AG10803 (cell line): Measurements from ENCODE around the gene FMNL3.

Experiments used
- DNase-seq: peaks from one replicate; pipeline ENCODE4 v3.0.0; 2010; ENCODE audit warnings: low read depth
- H3K4me3 ChIP-seq: 2 replicates; pipeline ENCODE4 v1.5.1; 2011; ENCODE audit warnings: mild to moderate bottlenecking, low read length, control low read depth
- TF ChIP-seq, protein P1 (sequence below): conservative IDR thresholded peaks from 2 replicates; pipeline ENCODE4 v1.5.1; 2011; ENCODE audit warnings: mild to moderate bottlenecking, low read length, control low read depth, inconsistent platforms

Gene FMNL3

DNA sequence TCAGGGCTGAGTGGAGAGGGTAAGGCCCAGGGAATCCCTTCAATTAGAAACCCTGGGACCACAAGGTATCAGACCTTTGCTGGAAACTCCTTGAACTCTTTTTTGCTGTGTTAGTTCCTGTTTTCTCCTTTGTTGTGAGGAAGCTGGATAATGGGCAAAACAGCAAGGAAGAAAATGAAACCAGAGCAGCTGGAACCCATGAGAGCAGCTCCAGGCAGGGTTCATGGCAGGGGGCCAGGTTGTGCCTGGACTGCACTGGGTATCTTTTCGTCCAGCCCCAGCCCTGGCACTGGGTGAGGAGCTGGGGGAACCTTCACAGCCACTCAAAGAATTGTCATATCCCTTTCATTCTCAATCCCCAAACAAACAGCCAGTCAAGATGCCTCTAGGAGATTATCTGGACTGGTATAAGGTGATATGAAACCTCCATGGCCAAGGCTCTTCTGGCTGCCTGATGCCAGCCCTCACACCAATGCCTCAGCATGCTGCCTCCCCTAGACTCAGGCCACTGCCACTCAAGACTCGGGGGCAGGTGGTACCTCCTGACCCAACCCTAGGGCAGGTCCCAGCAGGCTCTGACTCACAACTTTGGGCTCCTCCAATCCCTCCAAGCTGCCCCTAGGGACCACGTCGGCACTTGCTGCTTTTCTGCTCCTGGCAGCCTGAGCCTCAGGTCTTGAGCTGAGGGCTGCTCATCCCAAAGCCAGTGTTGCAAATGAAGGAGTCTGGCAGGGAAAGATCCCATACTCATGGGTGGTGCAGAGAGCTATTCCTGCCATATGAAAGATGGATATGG is 118.3 kb downstream of the FMNL3 start:
- no peak overlapping the region for H3K4me3 ChIP-seq
- no peak for DNase-seq
- TF ChIP-seq, protein P1, sequence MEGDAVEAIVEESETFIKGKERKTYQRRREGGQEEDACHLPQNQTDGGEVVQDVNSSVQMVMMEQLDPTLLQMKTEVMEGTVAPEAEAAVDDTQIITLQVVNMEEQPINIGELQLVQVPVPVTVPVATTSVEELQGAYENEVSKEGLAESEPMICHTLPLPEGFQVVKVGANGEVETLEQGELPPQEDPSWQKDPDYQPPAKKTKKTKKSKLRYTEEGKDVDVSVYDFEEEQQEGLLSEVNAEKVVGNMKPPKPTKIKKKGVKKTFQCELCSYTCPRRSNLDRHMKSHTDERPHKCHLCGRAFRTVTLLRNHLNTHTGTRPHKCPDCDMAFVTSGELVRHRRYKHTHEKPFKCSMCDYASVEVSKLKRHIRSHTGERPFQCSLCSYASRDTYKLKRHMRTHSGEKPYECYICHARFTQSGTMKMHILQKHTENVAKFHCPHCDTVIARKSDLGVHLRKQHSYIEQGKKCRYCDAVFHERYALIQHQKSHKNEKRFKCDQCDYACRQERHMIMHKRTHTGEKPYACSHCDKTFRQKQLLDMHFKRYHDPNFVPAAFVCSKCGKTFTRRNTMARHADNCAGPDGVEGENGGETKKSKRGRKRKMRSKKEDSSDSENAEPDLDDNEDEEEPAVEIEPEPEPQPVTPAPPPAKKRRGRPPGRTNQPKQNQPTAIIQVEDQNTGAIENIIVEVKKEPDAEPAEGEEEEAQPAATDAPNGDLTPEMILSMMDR, result no peak

GRCh38 chr12:49588281-49588680 is 118.9 kb downstream of the FMNL3 start:
- no peak overlapping the region for H3K4me3 ChIP-seq
- TF ChIP-seq, protein P1, result no peak
- DNase-seq, result no peak

DNA sequence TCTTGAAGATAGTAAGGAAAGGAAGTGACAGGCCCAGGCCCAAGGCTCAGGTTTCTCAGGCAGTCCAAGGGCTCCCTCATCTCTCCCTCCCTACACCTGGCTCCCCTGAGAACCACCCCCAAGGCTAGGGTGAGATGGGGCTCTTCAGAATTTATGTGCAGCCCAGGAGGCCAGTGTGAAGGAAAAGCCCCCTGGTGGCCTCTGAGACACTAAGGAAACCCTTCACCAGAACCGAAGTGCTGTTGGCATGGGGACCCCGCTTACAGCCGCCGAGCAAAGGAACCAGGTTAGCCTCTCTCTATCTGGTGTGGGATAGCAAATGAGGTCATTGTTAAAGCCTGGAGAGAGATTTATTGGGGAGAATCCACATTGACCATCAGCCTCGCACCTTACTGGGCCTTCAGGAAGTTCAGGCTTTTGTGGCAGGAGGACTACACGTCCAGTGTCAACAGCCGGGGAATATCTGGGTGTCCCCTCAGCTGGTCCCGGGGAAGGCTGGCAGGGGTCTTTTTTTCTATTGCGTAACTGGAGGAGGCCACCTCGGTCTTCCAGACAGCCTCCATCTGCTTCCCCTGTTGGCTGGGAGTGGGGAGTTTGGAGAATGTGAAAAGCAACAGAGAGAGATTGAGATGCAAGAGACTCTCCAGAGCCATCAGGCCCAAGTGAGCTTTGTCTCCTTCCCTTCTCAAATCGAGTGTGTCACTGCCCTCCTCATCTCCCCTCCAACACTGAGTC is 119.9 kb downstream of the FMNL3 start:
- TF ChIP-seq, protein P1, result no peak
- no peak overlapping the region for H3K4me3 ChIP-seq
- DNase-seq, result no peak
